CD4-positive, alpha-beta T cell treated with Interleukin-17A for 1 hour (primary cell): ENCODE results near the gene AOAH.

Experiments used
- DNase-seq: peaks from one replicate; pipeline ENCODE4 v3.0.0-alpha.2; 2020

Gene AOAH

DNA sequence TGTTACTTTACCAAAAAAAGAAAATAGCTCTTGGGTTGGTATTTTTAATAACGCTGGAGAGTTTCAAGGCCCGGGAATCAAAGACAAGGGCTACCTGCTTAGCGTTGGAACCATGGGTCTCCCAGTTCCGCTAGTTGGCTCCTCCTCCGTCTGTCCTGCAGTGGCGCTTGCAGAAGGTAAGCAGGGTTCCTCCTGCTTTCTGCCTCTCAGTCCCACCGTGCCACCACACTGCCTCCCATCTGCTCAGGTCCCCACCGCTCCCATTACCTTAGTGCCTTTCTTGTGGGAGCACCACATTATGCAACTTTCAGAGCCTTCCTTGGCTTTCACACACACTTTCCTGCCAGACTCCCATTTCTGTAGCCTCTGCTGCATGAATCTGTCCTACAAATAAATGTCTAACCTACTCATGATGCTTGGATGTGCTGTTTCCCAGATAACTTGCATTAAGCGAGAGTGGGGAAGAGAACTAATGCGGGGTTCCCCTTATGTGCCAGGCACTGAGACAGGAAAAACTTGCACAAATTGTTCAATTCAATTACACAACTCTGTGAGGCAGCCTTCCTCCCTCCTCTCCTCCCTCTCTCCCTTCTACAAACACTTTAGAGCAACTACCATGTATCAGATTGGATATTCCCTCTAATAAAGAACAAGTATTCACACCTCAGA, 124.5 kb downstream of the AOAH start:
- DNase-seq: no peak

DNA sequence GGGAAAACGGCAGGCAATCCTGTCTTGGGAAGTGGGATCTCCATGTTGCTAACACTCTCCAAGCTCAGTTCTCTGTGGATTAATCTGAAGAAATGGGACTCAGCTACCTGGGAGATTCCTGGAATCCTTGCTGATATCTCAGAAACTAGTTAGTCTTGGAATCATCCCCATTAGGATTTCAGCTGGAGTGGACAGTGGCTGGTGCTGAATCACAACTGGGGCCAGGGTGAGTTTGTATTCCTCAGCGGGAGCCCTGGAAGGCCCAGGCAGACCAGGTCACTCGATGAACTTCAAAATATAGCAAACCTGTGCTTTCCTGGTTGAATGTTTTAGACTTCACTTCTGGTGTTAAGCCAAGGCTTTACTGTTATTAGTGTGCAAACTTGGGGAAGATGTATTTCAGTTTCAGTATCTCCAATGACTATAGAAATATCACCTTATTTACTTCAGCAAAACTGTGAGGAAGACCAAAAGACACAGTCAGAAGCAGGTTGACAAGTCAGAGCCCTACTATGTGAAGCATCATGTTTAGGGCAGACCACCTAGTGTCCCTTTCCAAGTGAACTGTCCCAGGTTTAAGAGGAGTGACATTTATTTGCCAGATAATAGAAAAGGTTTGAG, 126.1 kb downstream of the AOAH start:
- DNase-seq: no peak

DNA sequence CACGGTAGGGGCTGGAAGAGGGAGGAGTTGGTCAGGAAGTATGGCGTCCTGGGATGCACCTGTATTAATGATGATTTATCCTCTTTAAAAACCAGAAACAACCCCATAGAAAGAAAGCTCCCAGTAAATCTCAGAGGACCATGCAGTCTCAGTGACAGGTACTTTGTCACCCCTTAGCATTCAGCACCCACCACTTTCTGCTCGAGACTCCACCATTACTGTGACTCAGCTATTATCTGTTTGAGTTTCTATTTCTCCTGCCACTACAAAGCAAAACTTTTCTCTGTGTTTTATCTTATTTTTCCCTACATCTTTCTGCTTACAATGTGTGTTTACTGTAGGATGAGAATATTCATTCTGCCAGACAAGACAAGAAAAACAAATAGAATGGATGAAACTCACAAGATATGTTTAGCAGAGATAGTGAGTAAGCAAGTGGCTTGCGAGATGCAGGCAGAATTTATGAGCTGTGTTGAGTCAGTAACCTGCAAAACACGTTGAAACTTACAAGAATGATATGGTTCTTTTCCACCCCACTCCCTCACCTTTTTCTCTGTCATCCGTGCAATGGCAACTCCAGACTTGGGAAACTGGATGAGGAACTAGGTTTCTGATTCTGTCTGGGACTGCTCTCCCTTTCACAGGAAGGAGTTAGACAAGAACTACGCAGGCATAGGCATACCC, 127.1 kb downstream of the AOAH start:
- DNase-seq: no peak

DNA sequence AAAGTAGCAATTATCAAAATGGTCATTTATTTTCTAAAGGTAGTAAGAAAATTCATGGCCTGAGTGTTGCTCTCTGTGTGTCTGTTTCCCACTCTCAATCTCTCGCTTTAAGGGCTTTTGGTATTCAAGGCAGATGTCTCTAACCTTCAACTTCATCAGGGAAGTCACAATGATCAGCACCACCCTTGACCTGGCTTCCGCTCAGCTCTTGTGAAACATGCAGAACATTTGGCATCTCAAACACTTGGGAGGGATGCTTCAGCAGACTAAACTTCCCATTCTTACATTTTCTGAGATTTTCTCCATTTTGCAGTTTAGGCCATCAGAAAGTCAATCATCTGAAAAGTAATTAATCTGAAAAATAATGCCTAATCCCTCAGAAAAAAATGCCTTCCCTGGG, 129.8 kb downstream of the AOAH start:
- DNase-seq: no peak

DNA sequence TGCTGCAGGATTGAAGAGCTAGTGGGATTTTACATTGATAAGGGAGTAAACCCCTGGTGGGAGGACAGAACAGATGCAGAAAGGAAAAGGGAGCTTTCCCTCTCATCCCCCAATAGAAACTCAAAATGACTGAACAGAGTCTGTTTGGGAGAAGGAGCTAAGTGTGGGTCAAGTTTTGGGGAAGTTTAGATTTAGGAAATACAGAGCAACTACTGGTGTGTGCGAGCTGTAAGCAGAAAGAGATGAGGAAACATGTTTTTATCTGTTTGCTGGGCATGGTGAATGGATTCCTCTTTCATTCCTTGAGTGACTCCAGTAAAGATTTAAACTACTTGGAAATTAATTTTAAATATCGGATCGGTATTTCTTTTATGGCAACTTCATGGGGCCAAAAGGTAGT, 132.7 kb downstream of the AOAH start:
- no peak for DNase-seq

DNA sequence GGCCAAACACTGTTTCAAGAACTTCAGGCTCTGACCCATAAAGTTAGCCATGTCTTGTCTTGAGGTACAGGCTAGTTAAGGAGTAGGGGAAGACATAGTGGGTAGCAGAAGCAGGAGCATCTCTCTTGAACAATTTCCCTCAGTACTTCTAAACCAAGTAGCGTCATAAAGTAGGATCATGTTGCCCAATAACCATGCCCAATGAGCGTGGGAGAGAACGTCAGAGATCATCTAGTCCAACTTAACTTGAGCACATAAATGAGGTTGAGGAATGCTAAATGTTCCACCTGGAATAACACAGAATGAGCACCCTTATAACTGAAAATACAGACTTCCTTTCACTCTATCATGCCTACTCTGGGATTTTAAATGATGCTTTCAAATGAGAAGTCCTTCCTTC, 134.9 kb downstream of the AOAH start:
- no peak for DNase-seq

DNA sequence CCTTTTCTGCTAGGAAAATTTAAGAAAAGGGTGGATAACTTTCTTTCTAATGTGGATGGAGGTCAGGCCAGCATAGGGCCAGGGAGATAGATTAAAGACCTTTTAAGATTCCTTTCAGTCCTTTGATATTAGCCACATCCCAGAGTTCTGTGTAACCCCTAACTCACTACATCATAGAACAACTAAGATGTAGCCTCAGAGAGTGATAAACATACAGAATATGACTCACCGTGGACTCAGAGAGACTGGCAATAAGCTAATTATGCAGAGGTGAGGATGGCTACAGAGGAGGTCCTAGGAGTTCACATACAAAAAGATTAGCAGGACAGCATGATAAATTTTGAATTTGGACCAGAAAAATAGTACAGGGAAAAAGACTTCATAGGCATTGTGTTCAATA, 141.0 kb downstream of the AOAH start:
- DNase-seq: no peak

DNA sequence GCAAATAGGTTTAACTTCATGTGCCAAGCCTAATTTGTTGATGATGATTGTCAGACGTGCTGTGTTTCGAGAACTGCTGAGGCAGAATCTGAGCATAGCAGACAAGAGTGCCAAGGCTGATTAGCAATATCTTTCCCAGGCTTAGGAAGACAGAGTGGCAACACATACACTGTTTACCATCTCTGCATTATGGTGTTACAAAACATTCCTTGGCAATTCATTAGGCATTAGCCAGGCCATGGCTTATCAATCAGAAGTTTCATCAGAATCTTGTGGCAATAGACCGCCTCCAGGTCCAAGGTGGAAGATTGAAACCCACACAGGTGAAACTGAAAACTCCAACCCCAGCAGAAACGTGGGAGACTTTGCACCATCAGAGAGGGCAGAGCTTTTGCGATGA, 148.5 kb downstream of the AOAH start:
- DNase-seq: no peak

DNA sequence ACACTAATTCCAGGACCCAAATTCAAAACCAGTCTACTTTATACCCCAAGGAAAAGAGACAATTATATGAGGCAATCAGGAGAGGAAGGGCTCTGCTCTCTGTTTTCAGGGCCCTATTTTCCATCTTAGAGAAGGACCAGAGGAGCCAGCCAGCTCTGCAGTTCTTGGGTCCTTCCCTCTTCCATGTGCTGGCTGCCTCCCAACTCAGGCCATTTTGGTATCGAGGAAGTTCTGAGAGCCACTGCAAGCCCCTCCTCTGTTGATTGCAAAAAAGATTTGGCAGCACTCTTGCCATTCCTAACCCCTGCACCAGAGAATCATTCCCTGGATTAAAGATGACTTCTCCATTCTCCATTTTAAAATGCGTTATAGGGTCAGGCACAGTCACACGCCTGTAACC, 151.2 kb downstream of the AOAH start:
- no peak for DNase-seq

DNA sequence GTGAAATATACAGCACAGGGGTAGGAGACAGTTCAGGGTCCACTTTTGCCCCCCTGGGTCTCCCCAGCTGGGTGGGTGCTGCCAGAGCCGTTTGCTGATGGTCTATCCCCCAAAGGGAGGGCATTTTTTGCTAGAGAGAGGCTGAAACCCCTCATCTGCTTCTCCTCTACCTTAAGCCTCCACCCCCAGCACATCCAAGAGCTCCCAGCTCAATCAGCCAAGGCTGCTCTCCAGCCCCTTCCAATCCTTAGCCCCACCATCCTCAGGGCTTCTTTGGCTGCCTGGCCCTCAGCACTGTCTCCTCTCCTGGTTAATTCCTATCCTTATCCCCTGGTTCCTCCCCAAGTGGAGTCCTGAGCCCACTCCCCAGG, 153.1 kb downstream of the AOAH start:
- DNase-seq: no peak

DNA sequence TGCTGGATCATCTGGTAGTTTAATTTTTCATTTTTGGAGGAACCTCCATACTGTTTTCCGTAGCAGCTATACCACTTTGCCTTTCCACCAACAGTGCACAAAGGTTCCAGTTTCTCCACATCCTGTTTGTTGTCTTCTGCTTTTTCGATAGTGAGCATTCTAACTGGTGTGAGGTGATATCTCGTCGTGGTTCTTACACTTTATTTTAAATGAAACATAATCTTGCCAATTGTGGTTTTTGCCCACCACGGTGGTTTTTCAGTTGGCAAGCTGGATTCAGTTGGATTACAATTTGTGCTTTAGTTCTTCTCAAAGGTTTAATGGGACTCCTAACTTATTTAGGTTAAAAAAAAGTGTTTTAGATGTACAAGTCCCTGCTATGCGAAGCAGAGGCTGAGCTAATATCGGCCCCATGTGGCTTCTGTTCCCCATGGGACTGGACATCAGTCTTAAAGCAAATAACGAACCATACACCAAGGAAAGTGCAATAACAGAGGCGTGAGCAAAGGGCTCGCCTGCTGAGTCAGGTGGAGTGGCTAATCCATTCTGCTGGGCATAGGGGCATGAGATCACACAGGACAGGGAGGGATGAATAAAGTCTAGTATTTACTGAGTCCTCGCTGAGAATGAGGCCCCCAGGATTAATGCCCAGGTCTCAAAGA, 153.6 kb downstream of the AOAH start:
- DNase-seq: peak; percentile 14

DNA sequence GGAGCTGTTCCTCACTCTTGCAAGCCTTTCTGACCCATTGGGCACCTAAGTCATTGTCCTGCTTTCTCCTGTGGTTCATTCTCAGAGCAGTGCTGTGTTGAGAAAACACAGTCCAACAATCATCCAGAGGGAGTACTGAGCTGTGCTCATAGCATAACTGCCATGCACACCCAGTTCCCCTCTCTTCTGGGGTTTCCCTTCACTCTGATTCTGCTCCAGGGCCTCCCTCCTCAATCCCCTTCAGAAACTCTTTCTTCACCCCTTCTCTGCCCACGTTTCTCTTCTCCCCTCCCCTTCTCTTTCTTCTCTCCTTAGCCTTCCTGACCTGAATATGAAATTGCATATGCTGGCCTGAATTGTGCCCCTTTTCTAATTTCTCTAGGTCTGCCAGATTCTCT, 155.8 kb downstream of the AOAH start:
- DNase-seq: no peak

DNA sequence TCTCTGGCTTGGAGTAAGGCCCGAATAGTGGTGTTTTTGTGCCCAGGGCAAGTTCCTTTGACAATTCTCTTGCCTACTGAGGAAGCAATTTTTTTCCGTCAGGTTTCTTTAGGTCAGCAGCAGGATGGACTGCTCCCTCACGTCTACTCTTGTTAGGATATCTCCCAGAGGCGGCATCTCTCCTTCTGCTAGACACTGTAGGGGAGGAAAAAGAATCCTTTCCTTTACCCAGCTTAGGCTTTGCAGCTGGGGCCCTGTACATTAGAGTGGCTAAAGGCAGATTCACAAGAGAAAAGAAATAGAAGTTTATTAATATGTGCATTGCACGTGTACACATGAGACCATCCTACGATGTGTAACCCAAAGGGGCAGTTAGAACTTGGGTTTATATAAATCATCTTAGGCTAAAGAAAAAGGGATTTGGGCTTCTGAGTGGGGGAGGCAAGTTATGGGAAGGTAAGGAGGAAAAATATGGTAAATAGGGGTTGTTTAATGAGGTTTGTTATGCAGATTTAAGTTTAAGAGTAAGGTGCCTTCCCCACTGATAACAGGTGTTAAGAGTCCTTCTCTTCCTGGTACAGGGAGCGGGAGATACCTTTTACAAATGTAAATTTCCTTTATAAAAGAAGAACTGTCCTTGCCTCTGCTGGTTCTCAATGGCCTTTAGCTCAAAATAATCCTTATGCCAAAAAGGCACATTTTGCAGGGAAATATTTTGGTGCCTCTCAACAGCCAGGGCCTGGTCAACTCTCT, 156.4 kb downstream of the AOAH start:
- no peak for DNase-seq

DNA sequence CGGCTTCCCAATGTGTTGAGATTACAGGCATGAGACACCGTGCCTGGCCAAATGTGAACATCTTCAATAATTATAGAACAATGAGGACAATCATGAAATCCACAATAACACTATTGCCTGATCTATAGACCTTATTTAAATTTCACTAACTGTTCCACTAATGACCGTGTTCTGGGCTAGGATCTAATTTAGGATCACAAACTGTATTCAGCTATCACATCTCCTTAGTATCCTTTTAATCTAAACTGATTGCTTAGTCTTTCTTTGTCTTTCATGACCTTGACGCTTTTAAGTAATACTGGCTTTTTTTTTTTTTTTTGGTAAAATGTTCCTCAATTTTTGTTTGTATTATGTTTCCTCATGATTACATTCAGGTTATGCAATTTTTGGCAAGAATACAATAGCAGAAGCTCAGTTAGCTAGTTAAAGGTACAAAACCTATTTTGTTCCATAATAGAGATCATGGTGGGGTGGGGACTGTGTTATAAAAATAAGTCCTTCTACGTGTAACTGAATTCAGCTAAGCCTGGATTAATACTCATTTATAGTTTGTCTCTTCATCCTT, 158.4 kb downstream of the AOAH start:
- DNase-seq: no peak

DNA sequence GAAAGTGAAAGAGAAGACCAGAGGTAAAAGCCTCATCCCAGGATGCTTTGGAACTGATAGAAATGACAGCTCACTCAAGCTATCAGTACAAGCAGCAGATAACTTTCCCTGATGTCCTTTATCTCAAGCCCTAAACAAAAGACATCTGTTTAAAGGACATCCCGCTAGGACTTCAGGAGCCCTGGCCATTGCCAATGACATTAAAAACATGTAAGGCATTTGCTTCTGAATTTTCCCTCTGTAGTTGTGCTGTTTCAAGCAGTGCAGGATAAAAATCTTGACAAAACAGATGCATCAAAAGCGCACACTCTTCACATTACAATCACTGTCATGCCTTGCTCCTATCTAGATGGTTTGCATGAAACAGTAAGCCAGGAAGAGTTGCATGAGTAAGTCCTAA, 159.8 kb downstream of the AOAH start:
- DNase-seq: no peak

DNA sequence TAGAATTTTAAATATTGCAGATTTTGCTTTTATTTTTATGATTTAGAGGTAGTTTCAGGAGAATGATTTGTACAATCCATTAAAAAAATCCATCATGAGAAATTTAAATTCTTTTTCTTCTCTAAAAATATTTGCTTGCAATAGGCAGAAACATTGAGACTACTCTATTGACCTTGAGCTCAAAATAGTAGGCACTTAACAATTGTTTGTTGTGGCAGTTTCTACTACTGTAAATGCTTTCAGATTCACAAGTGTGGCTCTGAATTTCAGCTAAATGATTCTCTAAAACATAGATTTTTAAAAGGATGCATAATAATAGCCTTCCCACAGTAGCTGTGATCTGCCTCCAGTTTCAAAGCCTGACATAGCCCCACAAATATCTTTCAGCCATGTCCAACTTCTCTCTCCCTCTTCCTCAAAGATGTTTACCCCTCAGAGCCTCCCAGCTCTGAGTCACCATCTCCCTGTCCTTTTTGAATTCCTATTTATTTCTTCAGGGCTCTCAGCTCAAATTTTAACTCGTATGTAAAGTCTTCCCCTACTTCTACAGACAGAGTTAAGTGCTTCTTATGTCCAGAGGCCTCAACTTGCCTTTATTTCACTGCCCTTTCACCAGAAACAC, 160.5 kb downstream of the AOAH start:
- DNase-seq: no peak

DNA sequence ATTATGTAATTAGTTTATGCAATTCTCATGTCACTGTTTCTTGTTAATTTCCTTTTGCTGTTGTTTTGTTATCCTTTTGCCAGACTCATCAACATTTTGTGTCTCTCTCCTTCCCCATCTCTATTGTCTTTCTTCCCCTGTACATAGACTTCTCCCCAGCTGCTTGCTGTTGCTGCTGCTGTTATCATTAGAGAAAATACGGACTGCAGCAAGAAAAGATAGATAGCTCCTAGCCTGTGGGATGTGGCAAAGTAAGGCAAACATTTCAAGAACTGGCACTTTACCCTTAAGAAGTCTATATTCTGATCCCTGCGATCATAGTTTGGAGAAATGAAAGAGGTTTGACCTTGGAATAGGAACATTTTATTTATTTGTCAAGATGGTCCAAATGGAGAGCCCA, 162.2 kb downstream of the AOAH start:
- DNase-seq: no peak

DNA sequence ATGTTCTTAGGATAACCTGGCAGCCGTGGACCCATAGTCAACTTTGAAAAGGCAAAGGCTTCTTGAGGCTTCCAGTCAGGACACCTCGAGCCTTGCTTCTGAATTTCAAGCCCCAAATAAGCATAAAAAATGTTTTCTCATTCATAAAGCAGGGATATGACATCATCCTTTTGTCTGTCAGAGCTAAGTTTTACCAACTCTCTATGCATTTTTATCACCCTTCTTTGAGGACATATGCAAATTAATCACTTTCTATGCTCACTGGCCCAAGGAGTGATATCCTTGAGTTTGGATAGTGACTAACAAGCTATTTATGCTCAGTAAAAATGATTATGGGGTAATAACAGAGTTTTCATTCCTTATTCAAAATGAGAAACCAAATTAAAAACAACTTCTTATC, 175.3 kb downstream of the AOAH start:
- no peak for DNase-seq

DNA sequence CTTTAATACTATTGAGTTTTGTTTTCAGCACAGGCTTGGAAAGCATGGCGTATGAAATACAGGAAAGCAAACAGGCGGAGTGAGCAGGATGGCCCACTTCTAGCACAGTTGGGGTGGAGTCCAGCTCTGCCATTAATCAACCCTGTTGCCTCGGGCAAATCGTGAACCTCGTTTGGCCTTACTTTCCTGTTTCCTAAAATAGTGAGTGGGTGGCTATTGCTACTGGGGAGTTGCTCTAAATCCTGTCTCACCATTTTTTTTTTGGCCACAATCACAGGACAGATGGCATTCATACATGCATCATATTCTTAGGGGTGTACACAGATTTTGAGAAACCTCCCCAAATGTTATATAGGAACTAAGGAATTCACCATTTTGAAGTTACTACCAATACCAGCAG, 176.9 kb downstream of the AOAH start:
- DNase-seq: no peak

DNA sequence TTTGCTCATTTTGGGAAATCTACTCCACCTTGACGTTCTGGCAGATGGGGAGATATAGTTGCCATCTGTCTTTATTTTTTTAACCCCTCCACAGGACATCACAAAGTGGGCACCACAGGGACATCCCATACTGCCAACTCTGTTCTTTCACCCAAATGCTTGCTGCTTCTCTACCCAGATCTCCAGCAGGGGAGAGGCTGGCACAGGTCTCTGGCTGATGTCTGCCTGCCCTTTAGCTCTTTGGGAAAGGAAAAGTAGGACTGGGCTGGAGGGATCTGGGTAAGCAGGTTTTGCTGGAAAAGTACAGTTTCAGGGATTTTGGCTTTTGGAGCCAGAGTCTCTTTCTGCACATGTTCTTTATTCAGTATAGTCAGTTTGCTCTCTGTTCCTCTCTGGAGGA, 178.0 kb downstream of the AOAH start:
- DNase-seq: no peak

DNA sequence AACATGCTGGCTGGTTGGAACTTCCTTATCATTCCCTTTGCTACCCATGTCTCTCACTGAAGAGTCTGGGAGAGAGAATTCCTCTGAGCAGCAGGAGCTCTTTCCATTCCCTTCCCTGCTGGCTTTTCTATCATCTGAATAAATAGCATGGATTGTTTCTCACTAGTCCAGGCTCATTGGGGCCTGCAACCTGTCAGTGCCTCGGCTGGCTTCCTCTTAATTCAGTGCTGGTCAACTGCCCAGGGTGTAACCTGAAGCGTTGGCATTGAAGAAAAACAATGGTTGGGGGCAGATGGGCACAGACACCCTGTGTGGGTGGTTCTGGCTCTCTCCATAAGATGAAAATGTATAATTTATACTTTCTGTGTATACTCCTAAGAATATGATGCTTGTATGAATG, 179.0 kb downstream of the AOAH start:
- DNase-seq: no peak

DNA sequence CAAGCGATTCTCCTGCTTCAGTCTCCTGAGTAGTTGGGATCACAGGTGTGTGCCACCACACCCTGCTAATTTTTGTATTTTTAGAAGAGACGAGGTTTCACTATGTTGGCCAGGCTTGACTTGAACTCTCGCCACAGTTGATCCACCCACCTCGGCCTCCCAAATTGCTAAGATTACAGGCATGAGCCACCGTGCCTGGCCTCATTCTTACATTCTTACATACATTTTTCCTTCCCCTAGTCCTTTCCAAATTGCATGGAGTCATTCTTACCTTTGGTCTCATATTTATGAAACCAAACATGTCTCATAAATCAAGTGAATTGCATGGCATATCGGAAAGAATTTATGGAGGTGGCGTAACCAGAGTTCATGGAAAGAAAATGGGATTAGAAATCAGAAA, 186.2 kb downstream of the AOAH start:
- no peak for DNase-seq
